GM18519 (cell line): Measurements from ENCODE around the gene PDXP.
"Not testable (repeated sequence)": the region's sequence is repeated elsewhere in the genome, so short reads cannot be mapped to it uniquely, and the experiment has no call there.

Source experiments
- ATAC-seq: cut with Tn5 transposase; IDR thresholded peaks from one replicate; pipeline ENCODE4 v1.9.1; 2021; ENCODE audit warnings: mild to moderate bottlenecking, moderate library complexity; ENCODE audit not compliant: unreplicated experiment, low FRiP score

PDXP gene

DNA sequence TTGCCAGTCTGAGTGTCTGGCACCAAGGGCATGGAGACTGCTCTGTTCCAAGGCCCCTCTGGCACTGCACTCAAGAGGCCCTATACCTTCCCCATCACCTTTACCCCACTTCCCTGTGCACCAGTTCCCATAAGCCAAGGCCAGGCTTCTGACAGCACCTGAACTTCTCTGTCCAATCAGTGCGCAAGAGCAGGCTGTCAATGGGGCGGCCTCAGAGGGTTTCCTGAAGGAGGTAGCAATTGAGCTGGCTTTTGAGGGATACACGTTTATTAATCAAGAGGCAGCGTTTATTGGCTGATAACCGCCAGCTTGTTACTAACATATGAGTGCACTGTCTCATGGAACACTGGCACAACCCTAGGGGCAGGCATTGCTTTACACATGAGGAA lies 17.0 kb upstream of the PDXP start:
- ATAC-seq, result no peak

GRCh38 chr22:37643225-37643847 lies 15.2 kb upstream of the PDXP start:
- no peak for ATAC-seq

DNA sequence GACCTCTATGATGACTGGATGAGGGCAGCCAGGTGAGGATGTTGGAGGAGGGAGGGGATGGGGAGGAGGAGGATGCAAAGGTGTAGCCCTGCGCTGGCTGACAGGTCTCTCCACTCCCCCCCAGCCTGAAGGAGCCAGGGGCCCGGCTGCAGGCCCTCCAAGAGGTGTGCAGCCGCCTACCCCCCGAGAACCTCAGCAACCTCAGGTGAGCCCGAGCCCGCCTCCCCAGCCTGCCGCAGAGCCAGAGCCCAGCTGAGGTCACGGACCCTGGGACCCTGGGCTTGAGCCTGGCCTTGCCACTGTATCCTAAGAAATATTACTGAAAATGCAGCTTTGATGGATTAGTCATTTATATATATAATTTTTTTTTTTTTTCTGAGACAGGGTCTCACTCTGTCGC lies 11.2 kb upstream of the PDXP start:
- ATAC-seq, result no peak

DNA sequence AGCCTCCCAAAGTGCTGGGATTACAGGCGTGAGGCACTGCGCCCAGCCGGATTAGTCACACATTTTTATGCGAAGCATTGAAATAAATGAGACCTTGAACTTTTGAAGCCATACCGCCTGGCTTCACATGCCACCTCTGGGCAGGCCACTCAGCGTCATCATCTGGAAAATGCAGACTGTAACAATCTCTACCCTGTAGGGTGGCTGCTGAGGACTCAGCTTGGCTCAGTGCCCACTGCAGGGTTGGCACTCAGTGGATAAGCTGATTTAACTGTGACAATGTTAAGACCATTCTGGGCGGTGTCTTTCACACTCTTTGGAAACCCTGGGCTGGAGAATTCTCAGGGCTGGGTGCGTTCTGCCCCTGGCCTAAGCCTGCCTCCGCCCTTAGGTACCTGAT lies 10.6 kb upstream of the PDXP start:
- ATAC-seq, result no peak

DNA sequence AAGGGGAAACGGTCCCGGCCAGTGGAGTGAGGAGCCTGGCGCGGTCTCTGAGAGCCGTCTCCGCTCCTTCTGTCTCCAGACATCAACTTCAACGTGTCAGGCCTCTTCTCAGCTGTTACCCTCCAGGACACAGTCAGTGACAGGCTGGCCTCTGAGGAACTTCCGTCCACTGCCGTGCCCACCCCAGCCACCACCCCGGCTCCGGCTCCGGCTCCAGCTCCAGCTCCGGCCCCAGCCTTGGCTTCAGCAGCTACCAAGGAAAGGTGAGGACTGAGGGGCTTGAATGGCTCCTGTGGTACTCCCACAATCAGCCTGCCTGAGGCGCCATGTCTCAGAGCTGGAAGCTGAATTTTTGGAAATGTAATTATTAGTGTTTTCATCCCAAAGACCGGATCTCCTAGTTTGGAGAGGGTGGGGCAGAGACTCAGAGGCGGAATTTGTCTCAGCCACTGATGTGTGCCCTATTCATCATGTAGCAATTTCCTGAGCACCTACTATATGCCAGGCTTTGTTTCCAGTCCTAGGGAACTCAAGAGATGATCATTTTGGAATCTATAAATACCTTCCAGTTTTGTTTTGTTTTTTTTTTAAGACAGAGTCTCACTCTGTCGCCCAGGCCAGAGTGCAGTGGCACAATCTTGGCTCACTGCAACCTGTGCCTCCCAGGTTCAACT lies 7.9 kb upstream of the PDXP start:
- ATAC-seq, result no peak

GRCh38 chr22:37654563-37655251 lies 3.8 kb upstream of the PDXP start:
- no peak for ATAC-seq

DNA sequence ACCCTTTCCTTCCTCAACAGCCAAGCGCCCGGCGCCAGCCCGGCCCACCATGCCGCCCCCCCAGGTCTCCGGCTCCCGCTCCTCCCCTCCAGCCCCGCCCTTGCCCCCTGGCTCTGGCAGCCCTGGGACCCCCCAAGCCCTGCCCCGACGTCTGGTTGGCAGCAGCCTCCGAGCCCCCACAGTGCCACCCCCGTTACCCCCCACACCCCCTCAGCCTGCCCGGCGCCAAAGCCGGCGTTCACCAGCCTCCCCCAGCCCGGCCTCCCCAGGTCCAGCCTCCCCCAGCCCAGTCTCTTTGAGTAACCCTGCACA lies 3.3 kb upstream of the PDXP start:
- no peak for ATAC-seq

DNA sequence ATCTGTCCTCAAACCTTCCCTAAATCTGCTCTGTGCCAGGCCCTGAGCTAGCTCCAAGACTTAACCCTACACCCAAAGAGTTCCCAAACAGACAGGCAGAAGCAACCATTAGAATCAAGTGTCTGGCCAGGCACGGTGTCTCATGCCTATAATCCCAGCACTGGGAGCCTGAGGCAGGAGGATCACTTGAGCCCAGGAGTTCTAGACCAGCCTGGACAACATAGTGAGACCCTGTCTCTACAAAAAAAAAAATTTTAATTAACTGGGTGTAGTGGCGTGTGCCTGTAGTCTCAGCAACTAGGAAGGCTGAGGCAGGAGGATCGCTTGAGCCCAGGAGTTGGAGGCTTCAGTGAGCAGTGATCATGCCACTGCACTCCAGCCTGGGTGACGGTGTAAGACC lies 1.9 kb upstream of the PDXP start:
- not testable (repeated sequence) for ATAC-seq

GRCh38 chr22:37657590-37658132 lies 862 bp upstream of the PDXP start:
- no peak for ATAC-seq

GRCh38 chr22:37659066-37659896 lies 758 bp downstream of the PDXP start:
- peak; percentile 12 for ATAC-seq

DNA sequence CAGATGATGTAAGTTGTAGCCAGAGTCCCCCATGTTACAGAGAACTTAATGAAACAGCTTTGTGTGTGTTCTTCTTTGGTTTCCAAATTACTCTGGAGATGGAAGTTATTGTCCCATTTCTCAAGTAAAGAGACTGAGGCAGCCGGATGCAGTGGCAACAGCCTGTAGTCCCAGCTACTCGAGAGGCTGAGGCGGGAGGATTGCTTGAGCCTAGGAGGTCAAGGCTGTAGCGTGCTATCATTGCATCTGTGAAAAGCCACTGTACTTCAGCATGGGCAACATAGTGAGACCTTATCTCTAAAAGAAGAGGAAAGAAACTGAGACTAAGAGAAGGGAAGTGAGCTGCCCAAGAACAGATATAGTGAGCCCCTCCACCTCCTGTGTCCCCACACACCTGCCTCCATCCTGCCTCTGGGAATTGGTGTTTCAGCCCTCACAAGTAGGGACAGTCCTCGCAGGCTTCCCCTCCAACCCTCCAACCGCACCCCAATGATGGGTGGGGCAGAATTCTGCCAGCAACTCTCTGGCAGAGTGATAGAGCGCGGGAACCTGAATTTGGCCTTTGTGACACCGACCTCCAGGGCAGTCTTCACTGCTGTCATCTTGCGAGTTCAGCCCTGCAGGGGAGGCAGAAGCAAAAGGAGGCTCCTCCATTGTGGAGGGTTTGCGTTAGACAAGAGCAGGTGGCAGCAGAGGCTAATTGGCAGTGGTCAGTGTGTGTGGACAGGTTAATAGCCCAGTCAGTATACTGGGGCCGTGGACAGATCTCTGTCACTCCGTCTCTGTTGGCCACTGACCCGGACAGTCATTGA lies 1.6 kb downstream of the PDXP start:
- no peak for ATAC-seq

DNA sequence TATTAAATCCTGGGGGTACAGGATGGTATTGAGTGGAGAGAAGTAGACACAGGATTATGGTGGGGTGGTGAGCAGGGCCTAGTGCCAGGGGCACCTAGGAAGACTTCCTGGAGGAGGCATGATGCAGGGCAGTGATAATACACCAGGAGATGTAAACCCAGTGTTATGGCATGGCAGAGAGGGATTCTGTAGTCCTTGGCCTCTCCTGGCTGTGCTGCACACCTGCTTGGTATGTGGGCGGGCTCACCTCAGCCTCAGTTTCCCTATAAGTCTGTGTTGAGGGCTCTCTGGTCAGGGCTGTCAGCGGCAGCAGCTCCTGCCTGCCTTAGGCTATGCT lies 2.2 kb downstream of the PDXP start:
- no peak for ATAC-seq

DNA sequence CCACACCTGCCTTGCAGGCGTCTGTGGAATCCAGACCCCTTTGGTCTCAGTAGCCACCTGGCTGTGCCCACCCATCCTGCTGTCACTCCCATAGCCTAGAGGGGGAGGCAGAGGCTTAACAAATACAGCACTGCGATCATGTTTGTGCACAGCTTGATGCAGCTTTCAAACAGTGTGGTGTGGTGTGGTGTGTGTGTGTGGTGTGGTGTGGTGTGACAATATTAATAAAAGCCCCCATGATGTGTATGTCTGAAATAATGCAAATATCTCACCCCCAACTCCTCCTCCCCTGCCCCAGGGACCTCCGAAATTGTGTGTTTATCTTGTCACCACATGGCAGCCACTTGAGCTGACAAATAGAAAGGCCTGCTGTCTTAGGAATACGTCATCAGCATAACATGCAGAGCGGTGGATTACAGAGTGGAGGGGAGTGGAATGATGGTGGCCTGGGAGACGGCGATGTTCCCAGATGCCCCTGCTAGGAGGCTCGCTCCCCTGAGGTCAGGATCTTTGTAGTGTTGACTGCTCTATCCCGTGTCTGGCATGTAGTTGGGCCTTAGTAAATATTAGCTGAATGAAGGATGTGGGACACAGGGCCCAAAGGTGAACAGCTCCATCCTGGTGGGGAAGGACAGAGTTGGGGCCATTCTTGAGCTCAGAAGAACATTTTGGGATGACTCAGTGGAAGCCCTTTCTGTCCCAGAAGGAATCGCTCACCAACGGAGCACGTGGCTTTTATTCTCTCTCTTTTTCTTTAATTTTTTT lies 2.8 kb downstream of the PDXP start:
- ATAC-seq, result no peak

DNA sequence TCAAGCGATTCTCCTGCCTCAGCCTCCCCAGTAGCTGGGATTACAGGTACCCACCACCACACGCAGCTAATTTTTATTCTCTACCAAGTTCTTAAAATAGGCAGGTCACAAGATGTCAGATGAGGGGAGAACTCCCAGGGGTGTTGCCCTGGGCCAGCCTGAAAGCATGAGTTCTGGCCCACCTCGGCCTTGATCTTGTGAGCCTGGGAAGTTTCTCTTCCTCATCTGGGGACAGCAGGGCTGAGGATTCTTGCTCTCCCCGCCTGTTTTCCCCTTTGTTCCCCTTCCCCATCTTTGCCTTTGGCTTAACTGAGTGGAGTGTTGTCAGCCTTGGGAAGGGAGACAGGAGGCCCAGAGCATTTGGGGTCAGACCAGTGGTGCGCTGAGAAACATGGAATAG lies 3.5 kb downstream of the PDXP start:
- no peak for ATAC-seq

- no peak for ATAC-seq
Measured at GRCh38 chr22:37663521-37664140, 5.1 kb downstream of the PDXP start.

GRCh38 chr22:37664249-37665101 lies 6.0 kb downstream of the PDXP start:
- ATAC-seq, result no peak

DNA sequence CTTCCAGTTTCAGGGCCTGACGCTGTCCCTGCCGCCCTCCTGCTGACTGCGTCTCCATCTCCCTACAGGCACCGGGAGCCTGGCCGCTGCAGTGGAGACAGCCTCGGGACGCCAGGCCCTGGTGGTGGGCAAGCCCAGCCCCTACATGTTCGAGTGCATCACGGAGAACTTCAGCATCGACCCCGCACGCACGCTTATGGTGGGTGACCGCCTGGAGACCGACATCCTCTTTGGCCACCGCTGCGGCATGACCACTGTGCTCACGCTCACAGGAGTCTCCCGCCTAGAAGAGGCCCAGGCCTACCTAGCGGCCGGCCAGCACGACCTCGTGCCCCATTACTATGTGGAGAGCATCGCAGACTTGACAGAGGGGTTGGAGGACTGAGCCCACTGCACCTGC lies 7.0 kb downstream of the PDXP start:
- no peak for ATAC-seq

GRCh38 chr22:37669586-37669985 lies 11.1 kb downstream of the PDXP start:
- no peak for ATAC-seq
